OCI-LY3 (cell line): ENCODE measurements around the gene OSBPL9.

Experiments used
- CTCF ChIP-seq: fragments of 200-600, 300-600 bp; sonication (generic); IDR thresholded peaks from 2 replicates; pipeline ENCODE4 v1.5.1; 2014; ENCODE audit warnings: antibody characterized with exemption, low read length, low read depth
- EZH2phosphoT487 ChIP-seq: fragments of 200-600 bp; shearing (Covaris generic); IDR thresholded peaks from 2 replicates; pipeline ENCODE4 v1.6.1; 2018; ENCODE audit warnings: antibody characterized with exemption, mixed run types, low read depth

GRCh38 chr1:51643362-51643761 is 26.5 kb downstream of the OSBPL9 start:
- TF ChIP-seq CTCF: no peak
- TF ChIP-seq EZH2phosphoT487: no peak
